Peyer's patch (tissue), 4 donors: ENCODE data around the gene TK1. TPM values are rescaled to one million over a fixed set of nuclear protein-coding genes. Genes with fewer than 3 reads are reported as not detected.

Experiments used
- DNase-seq, 3 donors: peaks; one replicate each; pipeline ENCODE4 v3.0.0-alpha.2; 2017 to 2019
- H3K27ac ChIP-seq, 4 donors: fragments of 200-600 bp; sonication (generic); one replicate each; pipeline ENCODE4 v1.5.1; 2016 to 2019
- H3K27me3 ChIP-seq, 2 donors: fragments of 200-600 bp; sonication (generic); one replicate each; pipeline ENCODE4 v1.5.1; 2019
- H3K36me3 ChIP-seq, 3 donors: fragments of 200-600 bp; sonication (generic); one replicate each; pipeline ENCODE4 v1.5.1; 2016 to 2019
- H3K4me1 ChIP-seq, 4 donors: fragments of 200-600 bp; sonication (generic); one replicate each; pipeline ENCODE4 v1.5.1; 2016 to 2019
- H3K4me3 ChIP-seq, 4 donors: fragments of 200-600 bp; sonication (generic); 1 replicate in 3 of 4; 2 replicates in 1 of 4; pipeline ENCODE4 v1.5.1; 2016 to 2019; ENCODE audit warnings: mild to moderate bottlenecking in 1 of 4
- H3K9me3 ChIP-seq, 4 donors: fragments of 200-600 bp; sonication (generic); one replicate each; pipeline ENCODE4 v1.5.1; 2016 to 2019; ENCODE audit warnings: mild to moderate bottlenecking in 1 of 4
- CTCF ChIP-seq, 6 experiments: fragments of 450-650 bp in 4 of 6; fragments of 200-600 bp in 2 of 6; sonication (generic) in 1 of 6; IDR thresholded peaks; one replicate each; pipeline ENCODE4 v1.5.1; 2017 to 2019; ENCODE audit warnings: antibody characterized with exemption in 6 of 6, mild to moderate bottlenecking in 3 of 6, moderate library complexity in 1 of 6
- POLR2A ChIP-seq, 2 donors: fragments of 450-650 bp; IDR thresholded peaks; one replicate each; pipeline ENCODE4 v1.5.1; 2017; ENCODE audit warnings: antibody characterized with exemption in 2 of 2, mild to moderate bottlenecking in 2 of 2, moderate library complexity in 2 of 2
- total RNA-seq, 4 donors: library from RNA; depleted of rRNA; stranded (reverse); fragments of >200 nt; gene quantifications; one replicate each; pipeline ENCODE4 v1.1.0, GENCODE V29; 2016

TK1 gene
- total RNA-seq, 4 donors from 2014 or later = 6.2 to 46.2 (median 10.1) TPM

DNA sequence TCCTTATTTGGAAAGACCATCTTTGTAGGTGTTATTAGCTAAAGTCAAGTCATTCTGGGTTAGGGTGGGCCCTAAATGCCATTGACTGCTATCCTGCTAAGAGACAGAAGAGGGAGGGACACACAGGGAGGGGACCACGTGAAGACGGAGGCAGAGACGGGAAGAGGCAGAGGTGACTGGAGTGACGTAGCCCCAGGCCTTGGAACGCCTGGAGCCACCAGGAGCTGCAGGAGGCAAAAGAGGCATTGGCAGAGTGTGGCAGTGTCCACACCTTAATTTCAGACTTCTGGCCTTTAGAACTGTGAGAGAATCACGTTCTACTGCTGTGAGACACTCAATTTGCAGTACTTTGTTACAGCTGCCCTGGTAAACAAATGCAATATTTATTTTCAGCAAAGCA lies 13.6 kb upstream of the TK1 start:
- no peak overlapping the region for H3K27ac ChIP-seq
- no peak for DNase-seq
- no peak for TF ChIP-seq POLR2A (IDR thresholded peaks at IDR 0.05)
- TF ChIP-seq CTCF (IDR thresholded peaks at IDR 0.05) = no peak
- no peaks in the 10 kb centered on the region for H3K9me3 ChIP-seq
- no peaks in the 10 kb centered on the region for H3K4me1 ChIP-seq
- no peak overlapping the region for H3K4me3 ChIP-seq
- no peaks in the 10 kb centered on the region for H3K27me3 ChIP-seq
- H3K36me3 ChIP-seq = peaks cover 0 to 13% (median 0%) of the 10 kb centered on the region in 3 donors

DNA sequence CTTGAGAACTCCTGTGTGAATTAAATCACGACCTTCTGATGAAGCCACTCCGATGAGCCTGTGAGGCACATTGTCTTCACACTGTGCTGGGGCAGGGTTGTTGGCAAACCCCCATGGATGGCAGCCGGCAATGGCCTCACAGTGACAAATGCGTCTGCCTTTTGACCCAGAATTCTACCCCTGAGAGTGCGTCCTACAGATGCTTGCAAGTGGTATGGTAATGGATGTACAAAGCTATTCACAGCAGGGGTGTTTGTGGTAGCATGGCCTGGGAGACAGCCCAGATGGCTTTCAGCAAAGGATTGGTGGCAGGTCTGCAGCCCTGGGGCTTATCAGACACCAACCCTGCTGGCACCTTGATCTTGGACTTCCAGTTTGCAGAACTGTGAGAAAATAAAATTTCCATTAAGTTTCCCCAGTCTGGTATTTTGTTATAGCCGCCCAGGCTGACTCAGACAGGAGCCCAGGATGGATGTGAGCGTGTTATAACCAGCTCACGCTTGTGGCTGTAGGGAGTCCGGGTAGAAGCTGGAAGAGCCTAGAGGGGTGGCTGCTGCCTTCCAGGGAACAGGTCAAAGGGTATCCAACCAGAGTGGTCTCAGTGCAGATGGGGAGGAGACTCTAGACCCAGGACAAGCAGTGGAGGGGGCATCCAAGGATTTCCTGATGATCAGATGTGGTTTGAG lies 10.4 kb upstream of the TK1 start:
- Histone ChIP-seq H3K4me3 (no peak overlapping the region), H3K36me3 (peaks cover 0 to 8% (median 0%) of the 10 kb centered on the region in 3 donors), H3K27me3 (no peaks in the 10 kb centered on the region), H3K4me1 (no peaks in the 10 kb centered on the region), H3K9me3 (no peaks in the 10 kb centered on the region), H3K27ac (no peak overlapping the region)
- no peak for DNase-seq
- TF ChIP-seq CTCF (IDR thresholded peaks at IDR 0.05) = no peak
- TF ChIP-seq POLR2A (IDR thresholded peaks at IDR 0.05) = no peak

DNA sequence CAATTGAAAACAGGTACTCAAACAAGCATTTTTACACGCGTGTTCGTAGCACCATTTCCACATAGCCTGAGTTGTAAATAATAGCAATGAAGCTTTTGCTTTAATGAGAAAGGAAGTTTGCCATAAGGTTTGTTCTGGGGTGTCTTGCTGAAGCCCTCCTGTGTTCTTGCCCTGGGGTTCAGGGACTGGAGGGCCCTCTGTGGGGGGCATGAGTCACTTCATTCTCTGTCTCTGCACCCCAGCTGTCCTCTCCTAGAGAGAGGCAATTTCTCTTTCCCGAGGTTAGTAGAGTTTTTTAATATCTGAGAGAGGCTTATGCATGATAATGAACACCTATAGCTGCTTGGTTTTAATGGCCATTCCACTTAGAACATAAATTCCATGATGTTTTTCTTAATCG lies 9.9 kb upstream of the TK1 start:
- Histone ChIP-seq H3K4me1 (no peaks in the 10 kb centered on the region), H3K4me3 (no peak overlapping the region), H3K36me3 (peaks cover 0 to 7% (median 0%) of the 10 kb centered on the region in 3 donors), H3K9me3 (no peaks in the 10 kb centered on the region), H3K27ac (no peak overlapping the region), H3K27me3 (no peaks in the 10 kb centered on the region)
- no peak for TF ChIP-seq CTCF (IDR thresholded peaks at IDR 0.05)
- TF ChIP-seq POLR2A (IDR thresholded peaks at IDR 0.05) = no peak
- no peak for DNase-seq

- Histone ChIP-seq H3K27ac (peak overlapping the region in 3 of 4 donors; percentile 44 to 76 (median 74)), H3K9me3 (no peaks in the 10 kb centered on the region), H3K4me1 (peaks cover 0 to 40% (median 5%) of the 10 kb centered on the region in 4 donors), H3K36me3 (peaks cover 0 to 4% (median 0%) of the 10 kb centered on the region in 3 donors), H3K4me3 (peak overlapping the region in 3 of 4 donors; percentile 42 to 62 (median 56)), H3K27me3 (no peaks in the 10 kb centered on the region)
- no peak for TF ChIP-seq CTCF (IDR thresholded peaks at IDR 0.05)
- TF ChIP-seq POLR2A (IDR thresholded peaks at IDR 0.05) = no peak
- DNase-seq = peak in 2 of 3 donors; percentile 65 to 72
These were observed 716 bp downstream of the TK1 start for GRCh38 chr17:78185981-78186691.

- H3K4me1 ChIP-seq = peaks cover 0 to 40% (median 5%) of the 10 kb centered on the region in 4 donors
- H3K4me3 ChIP-seq = no peak overlapping the region
- H3K27ac ChIP-seq = peak overlapping the region in 2 of 4 donors; percentile 5 to 9
- no peaks in the 10 kb centered on the region for H3K36me3 ChIP-seq
- no peaks in the 10 kb centered on the region for H3K9me3 ChIP-seq
- no peak for TF ChIP-seq CTCF (IDR thresholded peaks at IDR 0.05)
- TF ChIP-seq POLR2A (IDR thresholded peaks at IDR 0.05) = no peak
- no peak for DNase-seq
- H3K27me3 ChIP-seq = no peaks in the 10 kb centered on the region
These were observed 2.0 kb downstream of the TK1 start for GRCh38 chr17:78184868-78185267.
